T-helper 2 cell (primary cell): ENCODE data around the gene ANKRD44.

Experiments used
- DNase-seq, 5 experiments: peaks; one replicate each; pipeline versions ENCODE4 v3.0.0 to v3.0.0-alpha.2; 2012 to 2022

ANKRD44 gene

GRCh38 chr2:196944570-196944969, 366.0 kb downstream of the ANKRD44 start:
- no peak for DNase-seq

GRCh38 chr2:196941398-196942078, 369.0 kb downstream of the ANKRD44 start:
- DNase-seq: no peak

GRCh38 chr2:196939371-196939770, 371.2 kb downstream of the ANKRD44 start:
- no peak for DNase-seq
